Endothelial cell of umbilical vein (primary cell): Measurements from ENCODE around the gene VWA5B2.

Source experiments
- CTCF ChIP-seq, 2 donors: IDR thresholded peaks; 1 replicate in 1 of 2; 2 replicates in 1 of 2; pipeline ENCODE4 v1.5.1; 2011; ENCODE audit warnings: low read length in 2 of 2, mild to moderate bottlenecking in 2 of 2, moderate library complexity in 2 of 2, control low read depth in 1 of 2, inconsistent platforms in 1 of 2, low read depth in 1 of 2; ENCODE audit not compliant: insufficient read depth in 1 of 2; ENCODE audit errors: extremely low read depth in 1 of 2
- EZH2 ChIP-seq: IDR thresholded peaks from 2 replicates; pipeline ENCODE4 v1.6.1; 2012; ENCODE audit warnings: borderline replicate concordance, low read depth, mild to moderate bottlenecking, moderate library complexity, low read length, inconsistent platforms; ENCODE audit not compliant: severe bottlenecking
- FOS ChIP-seq: IDR thresholded peaks from 2 replicates; pipeline ENCODE4 v1.6.1; 2011; ENCODE audit warnings: mild to moderate bottlenecking, low read length, moderate library complexity, borderline replicate concordance; ENCODE audit not compliant: insufficient read depth
- GATA2 ChIP-seq: IDR thresholded peaks from 2 replicates; pipeline ENCODE4 v1.7.0; 2011; ENCODE audit warnings: low read depth, mild to moderate bottlenecking, moderate library complexity, mixed read lengths, low read length; ENCODE audit not compliant: insufficient read length, insufficient read depth
- JUN ChIP-seq: IDR thresholded peaks from 2 replicates; pipeline ENCODE4 v1.6.1; 2011; ENCODE audit warnings: borderline replicate concordance, low read depth; ENCODE audit not compliant: insufficient read length, insufficient read depth
- MAX ChIP-seq: IDR thresholded peaks from 2 replicates; pipeline ENCODE4 v1.6.1; 2011; ENCODE audit not compliant: insufficient read depth, insufficient read length
- MYC ChIP-seq: IDR thresholded peaks from one replicate; pipeline ENCODE4 v1.6.1; 2011; ENCODE audit warnings: mild to moderate bottlenecking, low read depth, low read length
- POLR2A ChIP-seq: IDR thresholded peaks from 2 replicates; pipeline ENCODE4 v1.6.1; 2012; ENCODE audit warnings: low read depth, mild to moderate bottlenecking, control low read depth, low read length
- POLR2AphosphoS5 ChIP-seq: IDR thresholded peaks from 2 replicates; pipeline ENCODE4 v1.6.1; 2012; ENCODE audit warnings: low read depth, mild to moderate bottlenecking, control low read depth, low read length, moderate library complexity; ENCODE audit not compliant: insufficient read depth

GRCh38 chr3:184238246-184238818, 8.9 kb downstream of the VWA5B2 start:
- TF ChIP-seq CTCF (IDR thresholded peaks at IDR 0.05; ENCODE audit: extremely low read depth in 1 of 2, insufficient read depth in 1 of 2, low read depth in 1 of 2, low read length in 2 of 2) (no peak), POLR2A (no peak), GATA2 (no peak), POLR2AphosphoS5 (no peak), MAX (no peak), MYC (no peak), EZH2 (no peak), JUN (no peak), FOS (no peak)
